HepG2 (cell line): Measurements from ENCODE around the gene CHPF. TPM values are rescaled to one million over a fixed set of nuclear protein-coding genes. Genes with fewer than 3 reads are reported as not detected.

Experiments used
- CAMTA2 ChIP-seq: sonication (generic); formaldehyde crosslinking; IDR thresholded peaks from 2 replicates; pipeline ENCODE4 v1.4.0; 2020; ENCODE audit warnings: mild to moderate bottlenecking, missing genetic modification reagents, borderline replicate concordance
- CENPT ChIP-seq: sonication (generic); formaldehyde crosslinking; IDR thresholded peaks from 2 replicates; pipeline ENCODE4 v1.8.0; 2022; ENCODE audit warnings: low read depth, mild to moderate bottlenecking, moderate library complexity, missing genetic modification reagents
- GTF2F1 ChIP-seq: fragments of 150-350 bp; IDR thresholded peaks from 2 replicates; pipeline ENCODE4 v1.6.1; 2014; ENCODE audit warnings: low read length
- HNF4A ChIP-seq: sonication (generic); formaldehyde crosslinking; IDR thresholded peaks from 2 replicates; pipeline ENCODE4 v1.4.0; 2020; ENCODE audit warnings: missing genetic modification reagents
- IRX3 ChIP-seq: sonication (generic); formaldehyde crosslinking; IDR thresholded peaks from 2 replicates; pipeline ENCODE4 v1.8.1; 2023; ENCODE audit warnings: mild to moderate bottlenecking, low read depth, missing genetic modification reagents, borderline replicate concordance
- ISX ChIP-seq: sonication (generic); formaldehyde crosslinking; conservative IDR thresholded peaks from 2 replicates; pipeline ENCODE4 v1.5.0; 2020; ENCODE audit warnings: missing genetic modification reagents
- KDM5B ChIP-seq: sonication (generic); formaldehyde crosslinking; IDR thresholded peaks from 2 replicates; pipeline ENCODE4 v1.4.0; 2020; ENCODE audit warnings: missing genetic modification reagents, mild to moderate bottlenecking, borderline replicate concordance
- NFIC ChIP-seq: IDR thresholded peaks from 2 replicates; pipeline ENCODE4 v1.6.1; 2012; ENCODE audit warnings: mild to moderate bottlenecking, low read length, inconsistent platforms
- NFRKB ChIP-seq: fragments of 450-650 bp; IDR thresholded peaks from 2 replicates; pipeline ENCODE4 v1.6.1; 2017
- SYNCRIP ChIP-seq: fragments of 200-400 bp; formaldehyde crosslinking; IDR thresholded peaks from 2 replicates; pipeline ENCODE4 v1.6.1; 2018; ENCODE audit warnings: mild to moderate bottlenecking, low read depth, low read length; ENCODE audit not compliant: insufficient read depth
- THAP8 ChIP-seq: sonication (generic); formaldehyde crosslinking; IDR thresholded peaks from 2 replicates; pipeline ENCODE4 v1.5.1; 2020; ENCODE audit warnings: missing genetic modification reagents, mild to moderate bottlenecking, borderline replicate concordance
- ZEB1 ChIP-seq: IDR thresholded peaks from 2 replicates; pipeline ENCODE4 v1.6.1; 2012; ENCODE audit warnings: mild to moderate bottlenecking, low read depth, inconsistent platforms; ENCODE audit not compliant: insufficient replicate concordance
- ZNF20 ChIP-seq: sonication (generic); formaldehyde crosslinking; IDR thresholded peaks from 2 replicates; pipeline ENCODE4 v1.4.0; 2020; ENCODE audit warnings: mild to moderate bottlenecking, moderate library complexity, missing genetic modification reagents
- ZNF224 ChIP-seq: sonication (generic); formaldehyde crosslinking; IDR thresholded peaks from 2 replicates; pipeline ENCODE4 v1.5.0; 2020; ENCODE audit warnings: mild to moderate bottlenecking, missing genetic modification reagents
- ZNF503 ChIP-seq: sonication (generic); formaldehyde crosslinking; IDR thresholded peaks from 2 replicates; pipeline ENCODE4 v1.4.0; 2020; ENCODE audit warnings: missing genetic modification reagents
- polyA plus RNA-seq, 8 experiments: library from polyadenylated mRNA; depleted of rRNA in 3 of 8; stranded (reverse) in 7 of 8; unstranded in 1 of 8; fragments of >200 nt; fragmentation: Illumina TruSeq in 4 of 8; extraction: Trizol in 4 of 8; gene quantifications; 2 replicates each; pipeline versions ENCODE4 v1.2.1 to v1.2.3, GENCODE V29; 2011 to 2016; ENCODE audit warnings: low read depth in 4 of 8, missing spikeins in 1 of 8, mixed read lengths in 1 of 8; ENCODE audit not compliant: insufficient read depth in 1 of 8
- total RNA-seq, 5 experiments: library from RNA; depleted of rRNA; stranded (reverse); fragments of >200 nt; fragmentation: Illumina TruSeq; extraction: Trizol; gene quantifications; 2 replicates each; pipeline ENCODE4 v1.2.3, GENCODE V29; 2016; ENCODE audit warnings: low read depth in 1 of 5
- TF ChIP-seq, protein P1 (sequence below): sonication (generic); formaldehyde crosslinking; IDR thresholded peaks from 2 replicates; pipeline ENCODE4 v1.4.0; 2020; ENCODE audit warnings: mild to moderate bottlenecking, low read depth, missing genetic modification reagents
- TF ChIP-seq, protein P2 (sequence below): sonication (generic); formaldehyde crosslinking; IDR thresholded peaks from 2 replicates; pipeline ENCODE4 v1.4.0; 2020; ENCODE audit warnings: missing genetic modification reagents
- TF ChIP-seq, protein P3 (sequence below): sonication (generic); formaldehyde crosslinking; IDR thresholded peaks from 2 replicates; pipeline ENCODE4 v1.8.0; 2022; ENCODE audit warnings: mild to moderate bottlenecking, missing genetic modification reagents
- TF ChIP-seq, protein P4 (sequence below): sonication (generic); formaldehyde crosslinking; IDR thresholded peaks from 2 replicates; pipeline ENCODE4 v1.4.0; 2020; ENCODE audit warnings: missing genetic modification reagents

Gene CHPF
- total and polyA plus RNA-seq, 2 of the 13 experiments (the other 11 are each of a cell fraction or from before 2014, with no cell fraction given): 79.6 to 111 TPM

DNA sequence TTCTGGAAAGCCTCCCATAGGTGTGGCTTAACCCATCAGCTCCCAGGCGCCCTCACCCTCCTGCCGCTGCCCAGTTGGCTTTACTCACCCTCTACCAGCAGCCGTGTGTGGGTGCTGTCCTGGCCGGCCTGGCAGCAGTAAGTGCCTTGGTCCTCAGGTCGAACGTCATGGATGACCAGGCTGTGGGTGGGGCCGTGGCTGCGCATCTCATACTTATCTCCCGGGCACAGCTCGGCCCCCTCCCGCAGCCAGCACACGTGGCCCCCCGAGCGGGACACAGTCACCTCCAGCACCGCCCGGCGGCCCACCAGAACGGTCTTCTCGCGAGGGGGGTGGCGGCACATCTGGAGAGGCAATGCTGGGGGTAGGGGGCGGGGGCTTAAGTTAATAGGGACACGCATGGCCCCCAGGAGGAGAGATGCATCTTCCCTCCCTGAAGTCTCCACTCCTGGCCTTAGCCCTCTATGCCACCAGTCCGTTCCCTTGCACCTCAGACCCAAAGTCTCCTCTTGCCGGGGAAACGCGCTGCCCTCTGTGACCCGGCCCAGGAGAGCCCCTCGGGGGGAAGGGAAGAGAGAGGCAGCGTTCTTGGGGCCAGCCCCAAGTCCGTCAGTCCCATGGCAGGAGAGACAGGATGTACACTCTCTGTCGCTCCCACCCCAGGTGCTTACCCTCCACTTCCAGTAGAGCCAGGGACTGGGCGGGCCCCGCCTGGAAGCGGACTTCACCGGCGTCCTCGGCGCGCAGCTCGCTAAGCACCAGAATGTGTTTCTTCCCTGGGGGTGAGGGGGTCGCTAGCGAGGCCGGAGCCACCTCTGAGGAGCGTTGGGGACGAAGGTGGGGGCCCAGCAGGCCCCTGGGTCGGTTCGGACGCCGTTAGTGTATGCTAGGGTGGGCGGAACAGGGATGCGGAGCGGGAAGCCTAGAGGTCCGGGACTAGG, 8.1 kb upstream of the CHPF start (continued):
- TF ChIP-seq CENPT (CRISPR knock-in tag) (no peak), IRX3 (CRISPR knock-in tag) (0 out of 2 replicates have a peak, but pooled peaks have one; percentile 5), ISX (CRISPR knock-in tag) (no peak), CAMTA2 (CRISPR knock-in tag) (peak; percentile 56), SYNCRIP (no peak), NFIC (no peak), THAP8 (no peak), ZNF503 (CRISPR knock-in tag) (no peak), HNF4A (CRISPR knock-in tag) (no peak), NFRKB (no peak), ZNF224 (CRISPR knock-in tag) (no peak), ZEB1 (no peak), KDM5B (peak; percentile 2; the same call in 1 of the 2 replicates), ZNF20 (CRISPR knock-in tag) (peak; percentile 58; the same call in 1 of the 2 replicates), GTF2F1 (no peak)
- TF ChIP-seq, protein P1, sequence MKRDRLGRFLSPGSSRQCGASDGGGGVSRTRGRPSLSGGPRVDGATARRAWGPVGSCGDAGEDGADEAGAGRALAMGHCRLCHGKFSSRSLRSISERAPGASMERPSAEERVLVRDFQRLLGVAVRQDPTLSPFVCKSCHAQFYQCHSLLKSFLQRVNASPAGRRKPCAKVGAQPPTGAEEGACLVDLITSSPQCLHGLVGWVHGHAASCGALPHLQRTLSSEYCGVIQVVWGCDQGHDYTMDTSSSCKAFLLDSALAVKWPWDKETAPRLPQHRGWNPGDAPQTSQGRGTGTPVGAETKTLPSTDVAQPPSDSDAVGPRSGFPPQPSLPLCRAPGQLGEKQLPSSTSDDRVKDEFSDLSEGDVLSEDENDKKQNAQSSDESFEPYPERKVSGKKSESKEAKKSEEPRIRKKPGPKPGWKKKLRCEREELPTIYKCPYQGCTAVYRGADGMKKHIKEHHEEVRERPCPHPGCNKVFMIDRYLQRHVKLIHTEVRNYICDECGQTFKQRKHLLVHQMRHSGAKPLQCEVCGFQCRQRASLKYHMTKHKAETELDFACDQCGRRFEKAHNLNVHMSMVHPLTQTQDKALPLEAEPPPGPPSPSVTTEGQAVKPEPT (CRISPR knock-in tag): peak; percentile 59; the same call in 1 of the 2 replicates
- TF ChIP-seq, protein P2, sequence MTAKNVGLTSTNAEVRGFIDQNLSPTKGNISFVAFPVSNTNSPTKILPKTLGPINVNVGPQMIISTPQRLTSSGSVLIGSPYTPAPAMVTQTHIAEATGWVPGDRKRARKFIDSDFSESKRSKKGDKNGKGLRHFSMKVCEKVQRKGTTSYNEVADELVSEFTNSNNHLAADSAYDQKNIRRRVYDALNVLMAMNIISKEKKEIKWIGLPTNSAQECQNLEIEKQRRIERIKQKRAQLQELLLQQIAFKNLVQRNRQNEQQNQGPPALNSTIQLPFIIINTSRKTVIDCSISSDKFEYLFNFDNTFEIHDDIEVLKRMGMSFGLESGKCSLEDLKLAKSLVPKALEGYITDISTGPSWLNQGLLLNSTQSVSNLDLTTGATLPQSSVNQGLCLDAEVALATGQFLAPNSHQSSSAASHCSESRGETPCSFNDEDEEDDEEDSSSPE (CRISPR knock-in tag): no peak
- TF ChIP-seq, protein P3, sequence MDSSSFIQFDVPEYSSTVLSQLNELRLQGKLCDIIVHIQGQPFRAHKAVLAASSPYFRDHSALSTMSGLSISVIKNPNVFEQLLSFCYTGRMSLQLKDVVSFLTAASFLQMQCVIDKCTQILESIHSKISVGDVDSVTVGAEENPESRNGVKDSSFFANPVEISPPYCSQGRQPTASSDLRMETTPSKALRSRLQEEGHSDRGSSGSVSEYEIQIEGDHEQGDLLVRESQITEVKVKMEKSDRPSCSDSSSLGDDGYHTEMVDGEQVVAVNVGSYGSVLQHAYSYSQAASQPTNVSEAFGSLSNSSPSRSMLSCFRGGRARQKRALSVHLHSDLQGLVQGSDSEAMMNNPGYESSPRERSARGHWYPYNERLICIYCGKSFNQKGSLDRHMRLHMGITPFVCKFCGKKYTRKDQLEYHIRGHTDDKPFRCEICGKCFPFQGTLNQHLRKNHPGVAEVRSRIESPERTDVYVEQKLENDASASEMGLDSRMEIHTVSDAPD (CRISPR knock-in tag): 0 out of 2 replicates have a peak, but pooled peaks have one; percentile 48
- TF ChIP-seq, protein P4, sequence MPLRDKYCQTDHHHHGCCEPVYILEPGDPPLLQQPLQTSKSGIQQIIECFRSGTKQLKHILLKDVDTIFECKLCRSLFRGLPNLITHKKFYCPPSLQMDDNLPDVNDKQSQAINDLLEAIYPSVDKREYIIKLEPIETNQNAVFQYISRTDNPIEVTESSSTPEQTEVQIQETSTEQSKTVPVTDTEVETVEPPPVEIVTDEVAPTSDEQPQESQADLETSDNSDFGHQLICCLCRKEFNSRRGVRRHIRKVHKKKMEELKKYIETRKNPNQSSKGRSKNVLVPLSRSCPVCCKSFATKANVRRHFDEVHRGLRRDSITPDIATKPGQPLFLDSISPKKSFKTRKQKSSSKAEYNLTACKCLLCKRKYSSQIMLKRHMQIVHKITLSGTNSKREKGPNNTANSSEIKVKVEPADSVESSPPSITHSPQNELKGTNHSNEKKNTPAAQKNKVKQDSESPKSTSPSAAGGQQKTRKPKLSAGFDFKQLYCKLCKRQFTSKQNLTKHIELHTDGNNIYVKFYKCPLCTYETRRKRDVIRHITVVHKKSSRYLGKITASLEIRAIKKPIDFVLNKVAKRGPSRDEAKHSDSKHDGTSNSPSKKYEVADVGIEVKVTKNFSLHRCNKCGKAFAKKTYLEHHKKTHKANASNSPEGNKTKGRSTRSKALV (CRISPR knock-in tag): peak; percentile 16; the same call in 1 of the 2 replicates
